ENCODE measurements around the gene LY86.

The LY86 gene

DNA sequence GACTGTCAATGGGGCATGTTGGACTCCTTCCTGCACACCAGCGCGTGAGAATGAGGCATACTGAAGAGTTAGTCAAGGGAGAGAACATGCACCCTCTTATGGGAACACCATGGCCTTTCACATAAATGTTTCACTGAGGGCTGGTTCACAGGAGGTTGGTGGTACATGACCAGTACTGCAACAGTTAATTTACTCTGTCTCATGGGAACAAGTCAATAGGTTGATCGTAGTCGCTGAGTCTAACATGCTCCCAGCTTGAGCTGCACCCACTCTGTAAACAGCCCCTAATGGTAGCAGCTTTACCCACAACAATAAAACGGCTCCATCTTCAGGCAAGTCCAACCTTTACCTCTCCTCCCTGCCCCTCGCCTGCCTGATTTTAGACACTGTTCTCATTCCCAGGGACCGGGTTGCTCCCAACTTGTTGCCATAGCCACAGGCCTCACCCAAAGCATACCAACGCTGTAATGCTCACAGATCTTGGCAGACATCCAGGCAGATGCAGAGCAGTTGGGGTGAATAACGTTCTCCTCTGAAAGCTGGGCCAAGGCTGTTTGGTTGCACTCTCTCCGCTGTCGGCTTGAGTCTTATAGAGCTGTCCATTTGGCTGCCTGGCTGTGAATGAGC is 111.3 kb downstream of the LY86 start:
- H3K36me3 Mint-ChIP-seq (ENCODE audit: low read depth) = no peaks in the 10 kb centered on the region
- DNase-seq = no peak
- TF ChIP-seq, protein P1, sequence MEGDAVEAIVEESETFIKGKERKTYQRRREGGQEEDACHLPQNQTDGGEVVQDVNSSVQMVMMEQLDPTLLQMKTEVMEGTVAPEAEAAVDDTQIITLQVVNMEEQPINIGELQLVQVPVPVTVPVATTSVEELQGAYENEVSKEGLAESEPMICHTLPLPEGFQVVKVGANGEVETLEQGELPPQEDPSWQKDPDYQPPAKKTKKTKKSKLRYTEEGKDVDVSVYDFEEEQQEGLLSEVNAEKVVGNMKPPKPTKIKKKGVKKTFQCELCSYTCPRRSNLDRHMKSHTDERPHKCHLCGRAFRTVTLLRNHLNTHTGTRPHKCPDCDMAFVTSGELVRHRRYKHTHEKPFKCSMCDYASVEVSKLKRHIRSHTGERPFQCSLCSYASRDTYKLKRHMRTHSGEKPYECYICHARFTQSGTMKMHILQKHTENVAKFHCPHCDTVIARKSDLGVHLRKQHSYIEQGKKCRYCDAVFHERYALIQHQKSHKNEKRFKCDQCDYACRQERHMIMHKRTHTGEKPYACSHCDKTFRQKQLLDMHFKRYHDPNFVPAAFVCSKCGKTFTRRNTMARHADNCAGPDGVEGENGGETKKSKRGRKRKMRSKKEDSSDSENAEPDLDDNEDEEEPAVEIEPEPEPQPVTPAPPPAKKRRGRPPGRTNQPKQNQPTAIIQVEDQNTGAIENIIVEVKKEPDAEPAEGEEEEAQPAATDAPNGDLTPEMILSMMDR (IDR thresholded peaks at IDR 0.05) = no peak
- H3K27ac Mint-ChIP-seq = peak overlapping the region; percentile 71
- no peaks in the 10 kb centered on the region for H3K27me3 Mint-ChIP-seq (ENCODE audit: low read depth, poor library complexity)
- peaks cover 67% of the 10 kb centered on the region for H3K4me1 Mint-ChIP-seq
- no peaks in the 10 kb centered on the region for H3K9me3 Mint-ChIP-seq
- H3K4me3 Mint-ChIP-seq = no peak overlapping the region

DNA sequence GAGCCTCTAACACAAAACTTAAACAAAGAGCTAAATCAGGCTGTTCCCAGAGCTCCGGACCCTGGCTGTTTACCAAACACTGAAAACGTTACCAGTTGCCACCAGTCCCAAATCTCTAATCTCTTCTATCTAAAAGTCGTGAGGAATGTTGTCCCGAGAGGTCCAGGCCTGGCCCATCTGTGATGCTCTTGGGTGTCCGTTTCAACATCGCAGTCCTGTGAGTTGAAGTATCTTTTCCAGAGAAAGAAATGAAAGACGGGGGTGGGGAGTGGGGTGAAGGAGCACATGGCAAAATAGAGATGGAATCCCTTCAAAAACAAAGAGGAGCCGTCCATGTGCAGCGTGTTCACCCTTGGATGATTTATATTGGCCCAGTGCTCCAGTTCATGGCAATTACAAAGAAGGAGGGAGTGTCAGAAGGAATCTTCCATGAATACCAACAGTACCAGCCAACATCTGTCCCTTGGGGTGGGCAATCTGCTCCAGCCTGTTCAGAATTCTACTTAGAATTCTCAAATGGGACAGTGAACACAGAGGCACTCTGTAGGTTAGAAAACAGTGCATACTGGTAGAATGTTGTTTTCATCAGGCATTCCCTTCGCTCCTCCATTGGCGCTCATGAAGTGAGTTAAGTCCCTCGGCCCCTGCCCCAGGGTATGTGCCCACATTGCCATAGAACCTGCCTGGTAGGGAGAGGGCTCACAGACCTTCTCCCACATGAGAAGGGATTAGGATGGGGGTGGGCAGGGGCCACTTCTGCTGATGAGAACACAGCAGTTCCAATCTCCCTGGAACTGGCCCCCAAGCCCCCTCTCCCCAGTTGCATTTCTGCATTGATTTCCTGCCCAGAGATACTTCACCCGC is 112.1 kb downstream of the LY86 start:
- Mint-ChIP-seq H3K36me3 (ENCODE audit: low read depth) (no peaks in the 10 kb centered on the region), H3K9me3 (no peaks in the 10 kb centered on the region), H3K27me3 (ENCODE audit: low read depth, poor library complexity) (no peaks in the 10 kb centered on the region), H3K4me3 (no peak overlapping the region), H3K27ac (peak overlapping the region; percentile 71), H3K4me1 (peaks cover 60% of the 10 kb centered on the region)
- TF ChIP-seq, protein P1 (IDR thresholded peaks at IDR 0.05) = no peak
- DNase-seq = no peak

DNA sequence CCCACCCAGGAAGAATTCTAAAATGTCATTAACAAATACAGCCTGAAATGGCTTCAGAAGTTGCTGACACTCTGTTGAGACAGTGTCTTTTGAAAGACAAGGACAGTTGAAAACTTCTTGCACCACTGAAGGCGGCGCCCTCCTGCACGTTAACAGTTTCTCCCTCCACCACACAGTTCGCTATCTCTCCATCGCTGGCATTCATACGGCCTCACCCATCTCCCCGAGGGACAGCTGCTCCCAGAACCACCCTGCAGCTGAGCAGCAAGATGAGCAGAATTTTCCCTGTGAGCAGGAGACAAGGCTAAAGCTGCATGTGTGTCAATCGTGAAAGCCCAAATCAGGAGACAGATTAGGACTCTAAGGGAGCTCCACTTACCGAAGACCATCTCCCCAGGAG is 113.3 kb downstream of the LY86 start:
- Mint-ChIP-seq H3K9me3 (no peaks in the 10 kb centered on the region), H3K4me3 (no peak overlapping the region), H3K4me1 (peaks cover 47% of the 10 kb centered on the region), H3K27me3 (ENCODE audit: low read depth, poor library complexity) (no peaks in the 10 kb centered on the region), H3K36me3 (ENCODE audit: low read depth) (no peaks in the 10 kb centered on the region), H3K27ac (no peak overlapping the region)
- no peak for DNase-seq
- TF ChIP-seq, protein P1 (IDR thresholded peaks at IDR 0.05) = no peak

GRCh38 chr6:6703699-6704098 is 115.2 kb downstream of the LY86 start:
- Mint-ChIP-seq H3K9me3 (no peaks in the 10 kb centered on the region), H3K36me3 (ENCODE audit: low read depth) (no peaks in the 10 kb centered on the region), H3K27ac (no peak overlapping the region), H3K4me3 (no peak overlapping the region), H3K4me1 (peaks cover 38% of the 10 kb centered on the region), H3K27me3 (ENCODE audit: low read depth, poor library complexity) (peaks cover 2% of the 10 kb centered on the region)
- TF ChIP-seq, protein P1 (IDR thresholded peaks at IDR 0.05) = no peak
- no peak for DNase-seq
